GM18520 (cell line): ENCODE data around the gene RGS6.

ENCODE experiments used
- ATAC-seq: cut with Tn5 transposase; IDR thresholded peaks from one replicate; pipeline ENCODE4 v1.9.1; 2021; ENCODE audit not compliant: unreplicated experiment

Gene RGS6

GRCh38 chr14:72615451-72616121 is 683.4 kb downstream of the RGS6 start:
- ATAC-seq = no peak
